ENCODE results near the gene RACGAP1.
A peak's percentile ranks its signal among the peaks of the same experiment; 100 is the strongest.
"Not testable (repeated sequence)": the region's sequence is repeated elsewhere in the genome, so short reads cannot be mapped to it uniquely, and the experiment has no call there.

RACGAP1 gene

DNA sequence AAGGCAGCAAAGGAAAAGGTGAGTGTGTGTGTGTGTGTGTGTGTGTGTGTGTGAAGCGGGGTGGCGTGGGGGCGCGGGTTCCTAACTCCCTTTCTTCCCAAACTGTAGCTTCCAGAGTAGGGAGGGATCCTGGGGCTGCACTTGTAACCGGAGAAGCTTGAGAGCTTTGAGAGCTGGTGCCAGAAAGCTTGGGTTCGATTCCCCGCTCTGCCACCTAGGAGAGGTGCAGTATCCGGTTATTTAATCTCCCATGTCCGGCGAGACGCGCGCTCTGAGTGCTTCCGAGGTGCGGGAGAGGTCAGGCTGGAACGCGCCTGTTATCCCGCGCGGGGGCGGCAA is 7.2 kb upstream of the RACGAP1 start:
- DNase-seq: no peak

DNA sequence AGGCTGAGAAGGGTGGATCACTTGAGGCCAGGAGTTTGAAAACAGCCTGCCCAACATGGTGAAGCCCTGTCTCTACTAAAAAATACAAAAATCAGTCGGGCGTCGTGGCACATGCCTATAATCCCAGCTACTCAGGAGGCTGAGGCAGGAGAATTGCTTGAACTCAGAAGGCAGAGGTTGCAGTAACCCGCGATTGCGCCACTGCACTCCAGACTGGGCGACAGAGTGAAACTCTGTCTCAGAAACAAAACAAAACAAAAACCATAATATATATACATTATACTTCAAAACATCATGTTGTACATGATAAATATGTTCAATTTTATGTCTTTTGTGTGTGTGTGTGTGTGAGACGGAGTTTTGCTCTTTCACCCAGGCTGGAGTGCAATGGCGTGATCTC is 5.2 kb upstream of the RACGAP1 start:
- DNase-seq: not testable (repeated sequence)

DNA sequence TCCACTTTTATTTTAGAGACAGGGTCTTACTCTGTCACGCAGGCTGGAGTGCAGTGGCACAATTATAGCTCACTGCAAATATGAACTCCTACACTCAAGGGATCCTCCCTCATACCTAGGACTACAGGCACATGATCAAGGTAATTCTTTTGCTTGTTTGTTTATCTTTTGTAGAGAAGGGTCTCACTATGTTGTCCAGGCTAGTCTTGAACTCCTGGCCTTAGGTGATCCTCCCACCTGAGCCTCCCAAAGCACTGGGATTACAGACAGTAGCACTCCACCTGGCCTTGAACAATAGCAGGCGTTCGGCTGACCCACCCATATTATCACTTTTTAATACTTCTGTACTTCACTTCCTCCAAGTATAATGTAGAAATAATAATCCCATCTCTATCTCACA is 1.4 kb upstream of the RACGAP1 start:
- DNase-seq: no peak

DNA sequence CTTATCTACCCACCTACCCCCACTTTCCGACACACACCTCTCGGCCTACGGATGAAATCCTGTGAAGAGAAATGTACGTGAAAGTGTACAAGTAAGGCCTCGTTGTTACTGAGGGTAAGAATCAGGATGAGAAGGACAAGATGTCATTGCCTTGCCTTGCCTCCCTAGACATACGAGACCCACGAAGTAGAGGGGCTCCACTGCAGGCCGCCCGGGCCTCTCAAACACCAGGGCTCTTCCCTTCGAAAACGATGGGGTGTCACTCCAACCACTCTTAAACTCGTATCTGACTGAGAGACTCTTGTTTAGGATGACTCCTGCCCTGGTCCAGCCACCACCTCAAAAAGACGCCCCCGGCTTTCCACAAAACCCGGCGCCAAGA is 498 bp downstream of the RACGAP1 start:
- no peak for DNase-seq

DNA sequence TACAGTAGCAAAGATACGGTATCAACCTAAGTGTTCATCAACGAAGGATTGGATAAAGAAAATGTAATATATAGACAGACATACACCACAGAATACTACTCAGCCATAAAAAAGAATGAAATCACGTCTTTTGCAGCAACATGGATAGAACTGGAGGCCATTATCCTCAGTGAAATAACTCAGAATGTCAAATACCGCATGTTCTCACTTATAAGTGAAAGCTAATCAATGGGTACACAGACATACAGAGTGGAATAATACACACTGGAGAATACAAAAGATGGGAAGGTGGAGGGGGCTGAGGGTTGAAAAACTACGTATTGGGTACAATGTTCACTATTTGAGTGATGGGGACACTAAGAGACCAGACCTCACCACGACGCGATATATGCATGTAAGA is 1.1 kb downstream of the RACGAP1 start:
- no peak for DNase-seq

DNA sequence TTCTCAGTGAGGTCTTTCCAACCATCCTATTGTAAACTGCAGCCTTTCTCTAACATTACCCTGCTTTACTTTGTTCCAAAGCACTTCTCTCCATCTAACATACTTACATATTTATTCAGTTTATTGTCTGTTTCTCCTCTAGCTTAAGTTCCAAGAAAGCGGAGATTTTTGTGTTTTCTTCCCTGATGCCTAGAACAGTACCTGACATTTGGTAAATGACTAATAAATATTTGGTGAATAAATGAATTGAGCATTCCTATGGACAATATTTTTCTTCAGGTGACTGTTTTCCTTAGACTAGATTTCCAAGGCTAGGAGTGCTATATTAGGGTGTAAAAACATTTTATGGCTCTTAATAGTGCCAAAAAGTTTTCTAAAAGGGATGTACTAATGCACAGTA is 2.4 kb downstream of the RACGAP1 start:
- DNase-seq: no peak

DNA sequence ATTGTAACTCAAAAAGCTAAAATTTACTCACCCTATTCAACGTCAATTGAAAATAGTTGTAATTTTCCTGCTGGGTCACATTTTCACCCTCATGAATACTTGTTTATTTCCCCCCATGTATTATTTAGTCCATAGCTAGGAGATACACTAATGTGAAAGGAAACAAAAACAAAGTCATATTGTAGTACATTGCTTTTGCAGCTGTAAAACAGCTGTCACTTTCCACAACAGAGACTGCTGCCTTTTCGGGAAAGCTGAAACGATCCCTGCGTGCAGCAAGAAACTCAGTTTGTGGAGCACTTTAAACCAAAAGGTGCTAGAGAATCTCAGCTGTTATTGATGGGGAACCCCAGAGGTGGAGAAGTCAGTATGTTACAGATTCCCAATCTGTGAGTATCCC is 4.3 kb downstream of the RACGAP1 start:
- DNase-seq: no peak

DNA sequence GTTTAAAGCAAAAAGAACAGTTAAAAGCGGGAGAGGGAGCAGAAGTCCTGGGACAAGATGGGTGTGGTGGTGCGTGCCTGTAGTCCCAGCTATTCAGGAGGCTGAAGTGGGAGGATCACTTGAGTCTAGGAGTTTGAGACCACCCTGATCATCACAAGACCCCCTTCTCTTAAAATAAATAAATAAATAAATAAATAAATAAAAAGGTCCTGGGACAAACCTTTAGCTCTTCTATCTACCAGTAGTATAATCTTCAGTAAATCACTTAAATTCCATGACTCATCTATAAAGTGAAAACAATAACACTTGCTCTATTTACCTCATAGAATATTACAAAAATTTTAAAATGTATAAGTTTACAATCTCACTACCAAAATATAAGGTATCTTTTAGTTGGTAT is 5.8 kb downstream of the RACGAP1 start:
- DNase-seq: no peak

DNA sequence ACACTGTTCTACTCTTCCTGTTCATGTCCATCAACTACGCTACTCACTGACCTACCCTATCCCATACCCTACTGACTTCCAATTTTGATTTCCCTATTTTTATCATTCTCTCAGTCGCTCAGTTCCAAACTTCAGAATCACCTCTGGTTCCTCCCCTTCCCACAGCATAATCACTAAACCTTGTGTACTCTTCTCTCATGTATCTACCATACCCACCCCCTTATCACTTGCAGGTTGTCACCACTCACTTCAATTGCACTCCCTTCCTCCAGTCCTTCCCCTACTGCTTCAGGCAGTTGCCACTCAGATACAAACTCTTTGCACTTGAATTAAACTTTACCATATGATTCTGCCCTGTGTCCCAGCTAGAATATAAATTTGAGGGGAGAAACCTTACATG is 6.3 kb downstream of the RACGAP1 start:
- DNase-seq: no peak

DNA sequence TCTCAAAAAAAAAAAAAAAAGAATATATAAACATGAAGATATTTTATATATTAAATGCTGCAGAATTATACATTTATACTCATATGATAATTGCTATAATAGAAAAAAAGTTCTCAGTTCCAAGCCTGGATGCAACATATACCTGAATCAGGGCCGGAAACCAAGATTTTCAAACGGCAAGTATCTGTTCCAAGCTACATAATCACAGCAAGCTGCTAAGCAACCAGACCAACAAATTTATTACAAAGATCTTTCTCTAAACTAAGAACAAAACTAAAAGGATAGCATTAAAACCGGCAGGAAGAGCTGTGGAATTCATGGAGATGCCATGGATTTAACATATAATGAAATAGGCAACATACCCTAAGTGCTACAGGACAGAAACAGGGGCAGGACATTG is 7.1 kb downstream of the RACGAP1 start:
- no peak for DNase-seq

DNA sequence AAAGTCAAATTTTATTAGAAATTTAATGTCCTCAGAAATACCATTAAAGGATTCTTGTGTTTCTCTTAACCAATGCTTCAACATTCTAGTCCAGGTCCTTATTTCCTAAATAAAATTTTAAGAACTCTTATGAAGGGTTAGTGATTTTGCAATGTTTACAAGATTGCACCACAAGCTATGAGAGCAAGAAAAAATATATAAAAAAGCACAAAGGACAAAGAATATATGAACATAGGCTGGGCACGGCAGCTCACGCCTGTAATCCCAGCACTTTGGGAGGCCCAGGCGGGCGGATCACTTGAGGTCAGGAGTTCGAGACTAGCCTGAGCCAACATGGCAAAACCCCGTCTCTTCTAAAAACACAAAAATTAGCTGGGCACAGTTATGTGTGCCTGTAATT is 7.7 kb downstream of the RACGAP1 start:
- no peak for DNase-seq

DNA sequence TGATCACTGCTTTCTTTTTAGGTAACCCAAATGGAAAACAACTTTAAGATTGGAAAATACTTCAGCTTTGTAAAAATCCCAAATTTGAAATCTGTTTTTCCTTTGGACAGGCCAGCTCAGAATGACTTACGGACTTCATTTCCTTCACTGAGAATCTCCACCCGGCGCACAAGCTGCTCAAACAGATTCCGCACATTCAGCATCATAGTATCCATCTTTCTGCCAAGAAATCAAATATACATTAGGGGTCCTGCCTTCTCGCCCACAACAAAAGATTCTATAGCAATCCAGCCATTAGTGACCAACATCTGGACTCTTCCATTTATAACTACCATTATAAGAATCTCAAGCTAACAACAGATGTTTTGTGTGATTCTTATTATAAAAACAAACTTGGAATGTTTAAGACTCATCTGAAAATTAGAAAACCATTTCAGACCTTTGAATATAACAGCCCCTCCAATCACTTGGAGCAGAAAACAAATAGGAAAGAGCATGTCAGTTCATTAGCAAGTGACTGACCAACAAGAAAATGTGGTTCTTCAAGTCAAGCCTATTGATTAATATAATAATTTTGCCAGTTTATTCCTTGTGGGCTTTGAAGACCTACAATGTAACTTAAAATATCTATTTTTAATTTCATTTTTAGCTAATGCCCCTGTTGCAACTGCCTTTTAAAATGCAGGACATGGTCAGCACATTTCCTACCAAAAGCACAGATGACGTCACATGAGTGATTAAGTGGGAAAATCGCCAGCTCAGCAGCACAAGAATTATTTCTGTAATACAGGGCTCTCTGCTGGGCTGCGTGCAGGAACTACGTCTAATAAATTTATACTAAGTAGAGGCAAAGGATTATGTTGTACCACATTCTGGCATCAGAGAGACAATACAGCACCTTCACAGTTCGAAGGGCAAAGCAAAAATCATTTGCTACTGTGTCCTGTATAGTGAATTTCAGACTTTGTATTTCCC is 8.5 kb downstream of the RACGAP1 start:
- DNase-seq: peak in 29 of 51 donors; percentile 7 to 75 (median 38)

DNA sequence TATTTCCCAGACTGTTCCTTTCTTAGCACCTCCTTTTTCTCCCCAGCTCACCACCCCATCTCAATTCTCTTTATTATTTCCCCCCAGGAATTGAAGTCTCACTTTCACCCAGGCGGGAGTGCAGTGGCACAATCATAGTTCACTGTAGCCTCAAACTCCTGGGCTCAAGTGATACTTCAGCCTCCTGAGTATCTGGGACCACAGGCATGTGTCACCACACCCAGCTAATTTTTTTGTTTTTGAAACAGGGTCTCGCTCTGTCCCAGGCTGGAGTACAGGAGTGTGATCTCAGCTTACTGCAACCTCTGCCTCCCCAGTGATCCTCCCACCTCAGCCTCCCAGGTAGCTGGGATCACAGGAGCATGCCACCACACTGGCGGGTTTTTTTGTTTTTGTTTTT is 11.0 kb downstream of the RACGAP1 start:
- DNase-seq: no peak

DNA sequence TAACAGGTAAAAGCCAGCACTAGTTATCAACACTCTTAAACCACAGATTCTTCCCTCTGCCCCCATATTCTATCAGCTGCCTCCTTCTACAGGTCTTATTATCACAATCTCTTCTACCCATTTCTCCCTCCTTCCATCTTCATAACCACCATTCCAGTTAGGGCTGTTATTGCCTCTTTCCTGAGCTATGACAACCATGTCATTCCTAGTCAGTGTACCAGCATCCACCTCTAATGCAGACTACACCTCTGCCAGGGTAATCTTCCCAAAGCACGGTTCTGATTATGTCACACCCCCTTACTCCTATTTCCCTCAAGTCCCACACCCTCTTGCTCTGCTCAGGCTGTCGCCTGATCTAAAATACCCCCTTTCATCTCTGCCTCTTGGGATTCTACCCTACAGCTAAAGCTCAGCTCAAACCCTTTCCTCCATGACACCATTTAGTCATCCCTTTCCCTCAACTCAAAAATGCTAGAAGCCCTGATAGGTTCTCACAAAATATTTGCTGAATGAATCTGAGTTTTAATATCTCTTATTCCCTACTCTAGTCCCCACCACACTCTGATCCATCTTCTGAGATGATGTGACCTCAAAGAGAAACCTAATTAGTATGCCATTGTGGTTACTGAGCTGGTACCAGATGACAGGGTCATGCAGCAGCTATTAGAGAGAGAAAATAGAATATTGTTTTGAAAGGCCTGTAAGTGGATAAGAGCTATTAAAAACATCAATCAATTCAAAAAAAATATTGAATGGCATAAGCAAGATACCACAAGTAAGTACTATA is 11.7 kb downstream of the RACGAP1 start:
- DNase-seq: peak in 1 of 51 donors; percentile 27

DNA sequence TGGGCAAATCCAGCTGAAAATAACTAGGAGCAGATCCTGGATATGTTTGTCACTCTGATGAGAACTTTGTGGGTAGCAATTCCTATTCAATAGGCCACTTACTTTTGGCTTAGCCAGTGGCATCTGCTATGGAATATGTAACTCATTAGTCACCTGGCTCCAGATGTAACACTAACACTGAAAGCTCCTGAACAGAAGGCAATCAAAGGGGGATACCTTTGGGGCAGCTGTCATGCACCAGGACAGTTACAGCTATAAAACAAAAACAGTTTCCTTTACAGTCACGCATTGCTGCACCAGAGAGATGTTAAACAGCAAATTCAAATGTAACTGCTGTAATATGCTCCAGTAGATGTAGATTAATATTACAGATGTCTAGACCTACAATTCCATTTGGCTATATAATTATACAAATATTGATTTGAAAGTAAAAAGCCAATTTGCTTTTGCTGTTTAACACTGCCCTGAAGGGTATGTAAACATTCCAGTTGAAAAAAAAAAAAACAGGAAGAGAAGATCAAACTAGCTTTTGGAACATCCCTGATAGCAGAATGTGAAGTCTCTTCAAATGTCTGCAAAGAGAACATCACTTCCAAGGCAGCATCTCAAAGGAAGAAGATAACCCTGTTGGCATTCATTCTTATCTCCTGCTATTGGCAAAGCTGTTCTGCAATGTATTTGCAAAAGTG is 18.4 kb downstream of the RACGAP1 start:
- DNase-seq: peak in 1 of 51 donors; percentile 50

DNA sequence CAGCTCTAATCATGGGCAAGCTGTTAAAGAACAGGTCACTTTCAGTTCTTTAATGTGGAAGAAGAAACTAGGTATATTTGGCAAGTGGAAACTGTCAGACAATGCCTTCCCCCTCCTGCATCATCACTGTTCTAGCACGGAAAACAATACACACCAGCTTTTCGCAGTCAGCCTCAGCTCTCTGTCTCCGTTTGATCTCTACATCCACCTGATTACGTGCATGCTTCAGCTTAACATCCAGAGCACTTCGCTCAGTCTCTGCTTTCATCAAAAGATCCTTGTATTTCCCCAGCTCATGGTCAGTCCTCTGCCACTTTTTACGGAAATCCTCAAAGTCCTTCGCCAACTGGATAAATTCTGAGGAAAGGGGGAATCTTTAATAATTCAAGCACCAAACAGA is 19.0 kb downstream of the RACGAP1 start:
- peak in 2 of 51 donors; percentile 12 to 67 for DNase-seq

DNA sequence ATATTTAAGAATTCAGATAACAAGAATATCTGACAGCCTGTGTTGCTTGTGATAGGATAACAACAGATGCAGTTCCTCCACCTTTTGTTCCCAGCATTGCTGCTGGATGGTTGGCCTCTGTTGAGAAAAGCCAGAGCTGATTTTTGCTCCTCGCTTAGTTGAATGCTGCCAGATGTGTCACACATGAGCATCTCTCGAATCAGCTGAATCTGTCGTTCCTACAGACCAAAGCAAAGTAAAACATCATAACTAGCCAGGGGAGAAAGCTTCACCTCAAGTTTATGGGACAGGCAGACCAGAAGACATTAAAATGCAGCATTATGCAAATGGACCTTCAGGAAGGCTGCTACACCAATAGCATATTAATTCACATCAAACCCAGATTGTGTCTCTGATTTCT is 20.1 kb downstream of the RACGAP1 start:
- DNase-seq: peak in 4 of 51 donors; percentile 13 to 60 (median 36)

DNA sequence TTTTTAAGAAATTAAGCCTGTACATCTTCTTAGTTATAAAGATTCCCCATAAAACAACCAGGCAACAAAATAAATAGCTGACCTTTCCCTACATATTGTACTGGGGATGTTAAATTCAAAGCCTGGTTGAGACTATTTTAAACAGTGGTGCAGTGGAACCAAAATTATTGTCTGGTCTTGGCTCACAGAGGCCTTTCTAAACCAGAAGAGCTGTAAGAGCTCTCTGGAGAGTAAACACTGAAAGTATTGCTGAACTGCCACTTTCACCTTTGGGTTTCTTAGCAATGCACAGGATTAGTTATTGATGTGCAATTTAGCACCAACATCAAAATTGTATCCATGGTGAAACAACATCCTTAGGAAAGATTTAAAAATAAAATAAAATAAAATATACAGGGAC is 20.6 kb downstream of the RACGAP1 start:
- no peak for DNase-seq

DNA sequence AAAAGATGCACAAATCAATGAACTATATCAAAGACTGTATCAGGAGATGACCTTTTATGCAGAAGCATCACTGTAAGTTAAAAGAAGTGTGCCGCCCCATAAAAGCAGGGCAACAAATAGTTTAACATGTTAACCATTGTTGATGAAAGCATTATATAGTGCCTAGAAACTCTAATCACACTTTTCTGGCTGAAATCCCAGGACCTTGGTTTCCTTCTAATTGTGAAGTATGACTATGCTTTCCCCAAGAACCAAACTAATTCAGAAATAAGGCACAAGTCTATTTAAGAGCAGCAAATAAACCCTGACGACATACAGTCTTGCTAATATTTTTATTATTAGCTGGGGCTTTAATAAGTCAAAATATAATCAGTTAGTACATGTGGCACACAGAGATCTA is 21.7 kb downstream of the RACGAP1 start:
- no peak for DNase-seq

DNA sequence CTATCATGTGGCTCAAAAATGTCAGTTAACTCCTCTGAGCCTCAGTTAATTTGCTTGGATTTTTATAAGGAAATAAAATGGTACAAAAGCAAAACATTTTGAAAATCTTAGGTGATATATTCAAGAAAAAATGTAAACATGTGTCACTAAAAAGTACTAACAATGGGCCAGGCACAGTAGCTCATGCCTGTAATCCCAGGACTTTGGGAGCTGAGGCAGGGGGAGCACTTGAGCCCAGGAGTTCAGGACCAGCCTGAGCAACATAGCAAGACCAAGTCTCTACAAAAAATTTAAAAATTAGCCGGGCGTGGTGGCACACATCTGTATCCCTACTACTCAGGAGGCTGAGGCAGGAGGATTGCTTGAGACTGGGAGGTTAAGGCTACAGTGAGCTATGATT is 26.8 kb downstream of the RACGAP1 start:
- no peak for DNase-seq

DNA sequence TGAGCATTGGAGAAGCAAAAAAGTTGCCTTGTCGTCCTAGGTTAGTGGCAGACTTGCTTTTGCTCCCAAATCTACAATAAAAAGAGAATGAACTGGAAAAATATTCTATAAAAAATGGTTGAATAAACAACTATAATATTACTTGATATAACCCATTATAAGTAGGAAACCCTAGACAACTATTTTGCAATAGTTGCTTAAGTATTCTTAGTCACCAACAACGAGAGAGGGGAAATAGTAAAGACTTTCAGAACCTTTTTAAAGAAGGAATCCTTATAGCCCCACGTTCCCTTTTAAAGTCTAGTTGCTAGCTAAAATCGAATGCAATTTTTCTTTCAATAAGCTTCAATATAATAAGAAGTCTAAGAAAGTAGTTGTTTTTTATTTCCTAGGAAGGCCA is 35.0 kb downstream of the RACGAP1 start:
- DNase-seq: no peak

DNA sequence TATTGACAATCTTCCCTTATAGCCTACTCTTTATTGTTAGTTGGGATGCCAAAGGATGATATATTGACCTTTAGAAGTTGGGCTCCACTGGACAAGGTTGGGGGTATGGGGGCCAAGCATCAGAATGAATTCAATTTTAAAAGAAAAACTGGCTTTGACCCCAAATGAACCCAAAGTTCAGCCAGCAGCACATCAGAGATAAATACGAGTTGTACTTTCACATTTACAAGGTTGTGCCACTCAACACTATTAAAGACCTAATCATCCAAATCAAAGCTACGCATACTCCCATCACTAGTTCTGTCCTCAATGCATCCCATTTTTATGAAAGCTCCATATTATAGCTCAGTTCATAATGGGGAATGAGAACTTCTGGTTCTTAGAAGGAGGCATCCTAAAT is 35.9 kb downstream of the RACGAP1 start:
- DNase-seq: not testable (repeated sequence)
